GM23338 (cell line): Measurements from ENCODE around the gene ANTXR1. TPM values are rescaled to one million over a fixed set of nuclear protein-coding genes. Genes with fewer than 3 reads are reported as not detected.

ENCODE experiments used
- ATAC-seq: fragments of 200-7000 bp; cut with Tn5 transposase; 3 replicates; pipeline ENCODE4 v1.9.1; 2020
- DNase-seq: peaks from one replicate; pipeline ENCODE4 v3.0.0-alpha.2; 2015; ENCODE audit warnings: low spot score
- H2AFZ ChIP-seq: fragments of 200-600 bp; sonication (generic); 2 replicates; pipeline ENCODE4 v1.8.0; 2016; ENCODE audit warnings: antibody characterized with exemption, mild to moderate bottlenecking, moderate library complexity
- H3F3A ChIP-seq: fragments of 200-600 bp; sonication (generic); replicated peaks from 2 replicates; pipeline ENCODE4 v1.8.0; 2017; ENCODE audit warnings: antibody characterized with exemption, mixed run types, low read depth
- H3K27ac ChIP-seq: fragments of 200-600 bp; sonication (generic); 2 replicates; pipeline ENCODE4 v1.6.1; 2016; ENCODE audit warnings: low read depth
- H3K27me3 ChIP-seq: fragments of 200-600 bp; sonication (generic); 2 replicates; pipeline ENCODE4 v1.8.0; 2016; ENCODE audit warnings: mild to moderate bottlenecking, mixed run types, moderate library complexity; ENCODE audit not compliant: insufficient read depth
- H3K36me3 ChIP-seq: fragments of 200-600 bp; sonication (generic); 2 replicates; pipeline ENCODE4 v1.8.0; 2016; ENCODE audit warnings: mild to moderate bottlenecking; ENCODE audit not compliant: insufficient read depth
- H3K4me1 ChIP-seq: fragments of 200-600 bp; sonication (generic); 2 replicates; pipeline ENCODE4 v1.8.0; 2016; ENCODE audit warnings: mild to moderate bottlenecking, moderate library complexity; ENCODE audit not compliant: insufficient read depth
- H3K4me2 ChIP-seq: fragments of 200-600 bp; sonication (generic); 2 replicates; pipeline ENCODE4 v1.7.1; 2017; ENCODE audit warnings: mixed run types
- H3K4me3 ChIP-seq: fragments of 200-600 bp; sonication (generic); 2 replicates; pipeline ENCODE4 v1.6.1; 2016; ENCODE audit warnings: mixed run types
- H3K79me2 ChIP-seq: fragments of 200-600 bp; sonication (generic); replicated peaks from 2 replicates; pipeline ENCODE4 v1.8.0; 2017; ENCODE audit warnings: mild to moderate bottlenecking; ENCODE audit not compliant: insufficient read depth
- H3K9me2 ChIP-seq: fragments of 200-600 bp; sonication (generic); 2 replicates; pipeline ENCODE4 v1.8.0; 2017; ENCODE audit not compliant: insufficient read depth
- H4K20me1 ChIP-seq: fragments of 200-600 bp; sonication (generic); replicated peaks from 2 replicates; pipeline ENCODE4 v1.8.0; 2017; ENCODE audit warnings: mild to moderate bottlenecking; ENCODE audit not compliant: insufficient read depth
- H3K27ac Mint-ChIP-seq: 2 replicates; pipeline ENCODE4 v1.8.0; 2020; ENCODE audit warnings: inconsistent platforms, mild to moderate bottlenecking, moderate library complexity, mixed read lengths
- H3K27me3 Mint-ChIP-seq: 3 replicates; pipeline ENCODE4 v1.8.0; 2022; ENCODE audit warnings: low read depth, mild to moderate bottlenecking, moderate library complexity, mixed read lengths, inconsistent platforms; ENCODE audit not compliant: insufficient read depth, poor library complexity
- H3K36me3 Mint-ChIP-seq: 3 replicates; pipeline ENCODE4 v1.8.0; 2021; ENCODE audit warnings: low read depth, mild to moderate bottlenecking, inconsistent platforms, moderate library complexity, mixed read lengths
- H3K4me1 Mint-ChIP-seq: 3 replicates; pipeline ENCODE4 v1.8.0; 2020; ENCODE audit warnings: mild to moderate bottlenecking, inconsistent platforms, mixed read lengths
- H3K4me3 Mint-ChIP-seq: 3 replicates; pipeline ENCODE4 v1.8.0; 2021; ENCODE audit warnings: moderate library complexity, mild to moderate bottlenecking, inconsistent platforms, mixed read lengths
- H3K9me3 Mint-ChIP-seq: 3 replicates; pipeline ENCODE4 v1.8.0; 2020; ENCODE audit warnings: moderate library complexity, mild to moderate bottlenecking, inconsistent platforms, mixed read lengths
- EZH2 ChIP-seq: fragments of 200-600 bp; sonication (generic); IDR thresholded peaks from one replicate; pipeline ENCODE4 v1.8.0; 2017; ENCODE audit warnings: antibody characterized with exemption, mild to moderate bottlenecking, low read depth; ENCODE audit not compliant: unreplicated experiment
- EZH2phosphoT487 ChIP-seq: fragments of 200-600 bp; sonication (generic); IDR thresholded peaks from one replicate; pipeline ENCODE4 v1.8.1; 2018; ENCODE audit warnings: antibody characterized with exemption; ENCODE audit not compliant: unreplicated experiment
- JUNB ChIP-seq: IDR thresholded peaks from one replicate; pipeline ENCODE4 v1.6.1; 2016; ENCODE audit warnings: antibody characterized with exemption; ENCODE audit not compliant: unreplicated experiment
- NANOG ChIP-seq: IDR thresholded peaks from 2 replicates; pipeline ENCODE4 v1.6.1; 2016; ENCODE audit warnings: antibody characterized with exemption, borderline replicate concordance
- POLR2AphosphoS5 ChIP-seq: IDR thresholded peaks from 2 replicates; pipeline ENCODE4 v1.6.1; 2016; ENCODE audit warnings: antibody characterized with exemption, low read depth
- STAT1 ChIP-seq: IDR thresholded peaks from one replicate; pipeline ENCODE4 v1.6.1; 2016; ENCODE audit warnings: antibody characterized with exemption; ENCODE audit not compliant: unreplicated experiment
- polyA plus RNA-seq: library from polyadenylated mRNA; unstranded; fragments of >200 nt; fragmentation: Nextera tagmentation; extraction: Ambion mirVana; gene quantifications from 2 replicates; pipeline ENCODE4 v1.2.1, GENCODE V29; 2016
- total RNA-seq: library from RNA; depleted of rRNA; stranded (reverse); fragments of >200 nt; shearing (Covaris generic); gene quantifications from 2 replicates; pipeline ENCODE4 v1.2.3, GENCODE V29; 2014
- TF ChIP-seq, protein P1 (sequence below), 2 experiments: fragments of 200-600 bp in 1 of 2; sonication (generic) in 1 of 2; conservative IDR thresholded peaks; 2 replicates each; pipeline versions ENCODE4 v1.5.1 to v1.6.1; 2016 to 2017; ENCODE audit warnings: antibody characterized with exemption in 2 of 2, low read depth in 2 of 2, mild to moderate bottlenecking in 2 of 2, moderate library complexity in 1 of 2
- TF ChIP-seq, protein P2 (sequence below): fragments of 250-450 bp; sonication (Bioruptor Pico); IDR thresholded peaks from 2 replicates; pipeline ENCODE4 v1.5.0; 2020; ENCODE audit warnings: mild to moderate bottlenecking, moderate library complexity

ANTXR1 gene
- total and polyA plus RNA-seq, 2 experiments from 2014 or later, result 16.1 to 23.1 TPM

DNA sequence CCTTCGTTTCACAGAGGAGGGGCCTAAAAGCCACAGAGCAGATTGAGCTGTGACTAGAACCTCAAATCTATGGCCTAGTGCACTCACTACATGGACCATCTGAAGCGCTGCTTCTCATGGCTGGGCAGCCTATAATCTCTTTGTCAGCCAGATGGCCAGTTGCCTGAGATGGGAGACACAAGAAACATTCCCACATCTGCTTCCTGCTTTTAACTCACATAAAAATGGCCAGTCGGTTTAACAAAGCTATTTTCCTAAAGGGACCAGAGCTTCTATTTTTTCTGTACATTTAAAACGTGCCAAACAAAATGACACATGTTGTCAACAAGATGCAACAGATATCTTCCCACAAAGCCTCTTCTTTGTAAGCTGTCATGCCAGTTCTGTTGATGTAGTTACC is 200.2 kb downstream of the ANTXR1 start:
- Histone ChIP-seq H3K79me2 (no peaks in the 10 kb centered on the region), H3K9me2 (0 out of 2 replicates have a peak, but pooled peaks cover 4% of the 10 kb centered on the region), H3K4me2 (no peak overlapping the region), H3K27me3 (no peaks in the 10 kb centered on the region), H4K20me1 (no peaks in the 10 kb centered on the region), H3F3A (no peaks in the 10 kb centered on the region), H3K36me3 (no peaks in the 10 kb centered on the region), H3K27ac (no peak overlapping the region), H3K4me3 (no peak overlapping the region), H3K4me1 (peaks cover 23% of the 10 kb centered on the region), H2AFZ (no peak overlapping the region)
- Mint-ChIP-seq H3K4me3 (no peak overlapping the region), H3K27ac (no peak overlapping the region), H3K27me3 (peaks cover 4% of the 10 kb centered on the region), H3K9me3 (peaks cover 4% of the 10 kb centered on the region; the same call in 2 of the 3 replicates), H3K36me3 (peaks cover under 1% of the 10 kb centered on the region), H3K4me1 (peaks cover 2% of the 10 kb centered on the region; the same call in 1 of the 3 replicates)
- no peak for DNase-seq
- no peak for TF ChIP-seq POLR2AphosphoS5
- TF ChIP-seq JUNB, result no peak
- TF ChIP-seq, protein P1, sequence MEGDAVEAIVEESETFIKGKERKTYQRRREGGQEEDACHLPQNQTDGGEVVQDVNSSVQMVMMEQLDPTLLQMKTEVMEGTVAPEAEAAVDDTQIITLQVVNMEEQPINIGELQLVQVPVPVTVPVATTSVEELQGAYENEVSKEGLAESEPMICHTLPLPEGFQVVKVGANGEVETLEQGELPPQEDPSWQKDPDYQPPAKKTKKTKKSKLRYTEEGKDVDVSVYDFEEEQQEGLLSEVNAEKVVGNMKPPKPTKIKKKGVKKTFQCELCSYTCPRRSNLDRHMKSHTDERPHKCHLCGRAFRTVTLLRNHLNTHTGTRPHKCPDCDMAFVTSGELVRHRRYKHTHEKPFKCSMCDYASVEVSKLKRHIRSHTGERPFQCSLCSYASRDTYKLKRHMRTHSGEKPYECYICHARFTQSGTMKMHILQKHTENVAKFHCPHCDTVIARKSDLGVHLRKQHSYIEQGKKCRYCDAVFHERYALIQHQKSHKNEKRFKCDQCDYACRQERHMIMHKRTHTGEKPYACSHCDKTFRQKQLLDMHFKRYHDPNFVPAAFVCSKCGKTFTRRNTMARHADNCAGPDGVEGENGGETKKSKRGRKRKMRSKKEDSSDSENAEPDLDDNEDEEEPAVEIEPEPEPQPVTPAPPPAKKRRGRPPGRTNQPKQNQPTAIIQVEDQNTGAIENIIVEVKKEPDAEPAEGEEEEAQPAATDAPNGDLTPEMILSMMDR (conservative IDR thresholded peaks at IDR 0.05; ENCODE audit: low read depth in 2 of 2), result no peak
- no peak for TF ChIP-seq NANOG
- TF ChIP-seq EZH2phosphoT487, result no peak
- TF ChIP-seq, protein P2, sequence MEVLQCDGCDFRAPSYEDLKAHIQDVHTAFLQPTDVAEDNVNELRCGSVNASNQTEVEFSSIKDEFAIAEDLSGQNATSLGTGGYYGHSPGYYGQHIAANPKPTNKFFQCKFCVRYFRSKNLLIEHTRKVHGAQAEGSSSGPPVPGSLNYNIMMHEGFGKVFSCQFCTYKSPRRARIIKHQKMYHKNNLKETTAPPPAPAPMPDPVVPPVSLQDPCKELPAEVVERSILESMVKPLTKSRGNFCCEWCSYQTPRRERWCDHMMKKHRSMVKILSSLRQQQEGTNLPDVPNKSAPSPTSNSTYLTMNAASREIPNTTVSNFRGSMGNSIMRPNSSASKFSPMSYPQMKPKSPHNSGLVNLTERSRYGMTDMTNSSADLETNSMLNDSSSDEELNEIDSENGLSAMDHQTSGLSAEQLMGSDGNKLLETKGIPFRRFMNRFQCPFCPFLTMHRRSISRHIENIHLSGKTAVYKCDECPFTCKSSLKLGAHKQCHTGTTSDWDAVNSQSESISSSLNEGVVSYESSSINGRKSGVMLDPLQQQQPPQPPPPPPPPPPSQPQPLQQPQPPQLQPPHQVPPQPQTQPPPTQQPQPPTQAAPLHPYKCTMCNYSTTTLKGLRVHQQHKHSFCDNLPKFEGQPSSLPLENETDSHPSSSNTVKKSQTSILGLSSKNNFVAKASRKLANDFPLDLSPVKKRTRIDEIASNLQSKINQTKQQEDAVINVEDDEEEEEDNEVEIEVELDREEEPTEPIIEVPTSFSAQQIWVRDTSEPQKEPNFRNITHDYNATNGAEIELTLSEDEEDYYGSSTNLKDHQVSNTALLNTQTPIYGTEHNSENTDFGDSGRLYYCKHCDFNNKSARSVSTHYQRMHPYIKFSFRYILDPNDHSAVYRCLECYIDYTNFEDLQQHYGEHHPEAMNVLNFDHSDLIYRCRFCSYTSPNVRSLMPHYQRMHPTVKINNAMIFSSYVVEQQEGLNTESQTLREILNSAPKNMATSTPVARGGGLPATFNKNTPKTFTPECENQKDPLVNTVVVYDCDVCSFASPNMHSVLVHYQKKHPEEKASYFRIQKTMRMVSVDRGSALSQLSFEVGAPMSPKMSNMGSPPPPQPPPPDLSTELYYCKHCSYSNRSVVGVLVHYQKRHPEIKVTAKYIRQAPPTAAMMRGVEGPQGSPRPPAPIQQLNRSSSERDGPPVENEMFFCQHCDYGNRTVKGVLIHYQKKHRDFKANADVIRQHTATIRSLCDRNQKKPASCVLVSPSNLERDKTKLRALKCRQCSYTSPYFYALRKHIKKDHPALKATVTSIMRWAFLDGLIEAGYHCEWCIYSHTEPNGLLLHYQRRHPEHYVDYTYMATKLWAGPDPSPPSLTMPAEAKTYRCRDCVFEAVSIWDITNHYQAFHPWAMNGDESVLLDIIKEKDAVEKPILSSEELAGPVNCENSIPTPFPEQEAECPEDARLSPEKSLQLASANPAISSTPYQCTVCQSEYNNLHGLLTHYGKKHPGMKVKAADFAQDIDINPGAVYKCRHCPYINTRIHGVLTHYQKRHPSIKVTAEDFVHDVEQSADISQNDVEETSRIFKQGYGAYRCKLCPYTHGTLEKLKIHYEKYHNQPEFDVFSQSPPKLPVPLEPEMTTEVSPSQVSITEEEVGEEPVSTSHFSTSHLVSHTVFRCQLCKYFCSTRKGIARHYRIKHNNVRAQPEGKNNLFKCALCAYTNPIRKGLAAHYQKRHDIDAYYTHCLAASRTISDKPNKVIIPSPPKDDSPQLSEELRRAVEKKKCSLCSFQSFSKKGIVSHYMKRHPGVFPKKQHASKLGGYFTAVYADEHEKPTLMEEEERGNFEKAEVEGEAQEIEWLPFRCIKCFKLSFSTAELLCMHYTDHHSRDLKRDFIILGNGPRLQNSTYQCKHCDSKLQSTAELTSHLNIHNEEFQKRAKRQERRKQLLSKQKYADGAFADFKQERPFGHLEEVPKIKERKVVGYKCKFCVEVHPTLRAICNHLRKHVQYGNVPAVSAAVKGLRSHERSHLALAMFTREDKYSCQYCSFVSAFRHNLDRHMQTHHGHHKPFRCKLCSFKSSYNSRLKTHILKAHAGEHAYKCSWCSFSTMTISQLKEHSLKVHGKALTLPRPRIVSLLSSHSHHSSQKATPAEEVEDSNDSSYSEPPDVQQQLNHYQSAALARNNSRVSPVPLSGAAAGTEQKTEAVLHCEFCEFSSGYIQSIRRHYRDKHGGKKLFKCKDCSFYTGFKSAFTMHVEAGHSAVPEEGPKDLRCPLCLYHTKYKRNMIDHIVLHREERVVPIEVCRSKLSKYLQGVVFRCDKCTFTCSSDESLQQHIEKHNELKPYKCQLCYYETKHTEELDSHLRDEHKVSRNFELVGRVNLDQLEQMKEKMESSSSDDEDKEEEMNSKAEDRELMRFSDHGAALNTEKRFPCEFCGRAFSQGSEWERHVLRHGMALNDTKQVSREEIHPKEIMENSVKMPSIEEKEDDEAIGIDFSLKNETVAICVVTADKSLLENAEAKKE (CRISPR knock-in tag), result no peak
- TF ChIP-seq STAT1, result no peak
- no peak for TF ChIP-seq EZH2
- no peak for ATAC-seq
